GM19023 (cell line): ENCODE results near the gene SIM1.

Source experiments
- ATAC-seq: cut with Tn5 transposase; IDR thresholded peaks from one replicate; pipeline ENCODE4 v1.9.1; 2021; ENCODE audit warnings: mild to moderate bottlenecking, moderate library complexity; ENCODE audit not compliant: unreplicated experiment

The SIM1 gene

DNA sequence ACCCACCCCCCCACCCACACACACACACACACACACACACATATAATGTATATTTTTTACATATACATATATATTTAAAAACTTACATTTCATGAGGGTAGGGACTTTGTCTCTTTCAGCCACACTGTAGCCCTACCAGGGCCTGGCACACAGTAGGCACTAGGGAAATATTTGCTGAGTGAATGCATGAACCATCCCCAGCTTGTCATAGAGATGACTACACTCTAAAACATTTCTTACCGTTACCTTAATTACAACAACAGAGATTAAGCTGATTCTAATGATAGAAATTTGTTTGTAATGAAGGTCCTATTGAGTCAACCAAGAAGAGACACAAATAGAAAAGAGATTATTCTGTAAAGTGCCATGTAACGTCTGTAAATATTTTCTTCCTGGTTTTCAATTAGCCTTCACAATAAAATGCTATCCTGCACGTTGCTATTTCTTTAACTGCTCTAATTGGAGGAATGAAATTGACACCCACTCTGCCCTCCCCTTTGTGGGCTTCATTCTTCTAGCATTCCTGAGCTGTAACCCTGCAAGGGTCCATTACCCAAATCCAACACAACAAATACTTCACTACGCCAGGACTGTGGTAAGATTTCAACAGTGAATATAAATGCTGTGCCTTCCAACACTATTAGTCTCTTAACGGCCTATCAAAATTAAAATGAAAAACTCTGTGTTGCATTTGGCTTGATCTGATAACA, 30.8 kb downstream of the SIM1 start:
- no peak for ATAC-seq

DNA sequence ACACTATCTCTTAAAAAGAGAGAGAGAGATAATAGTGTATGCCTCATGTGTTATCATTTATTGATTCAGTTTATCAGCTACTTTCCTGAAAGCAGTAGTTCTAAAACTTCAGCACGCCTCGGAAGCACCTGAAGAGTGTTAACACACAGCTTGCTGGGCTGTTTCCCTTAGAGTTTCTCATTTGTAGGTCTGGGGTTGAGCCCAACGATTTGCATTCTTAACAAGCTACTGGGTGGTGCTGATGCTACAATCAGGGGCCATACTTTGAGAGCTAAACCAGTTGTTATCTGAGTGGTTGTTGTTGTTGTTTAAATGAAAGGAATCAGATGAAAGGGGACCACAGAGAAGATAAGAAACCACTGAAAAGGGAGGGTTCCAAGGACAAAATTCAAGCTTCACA, 32.6 kb downstream of the SIM1 start:
- ATAC-seq, result no peak

- no peak for ATAC-seq
Measured at GRCh38 chr6:100430962-100431361, 33.8 kb downstream of the SIM1 start.

DNA sequence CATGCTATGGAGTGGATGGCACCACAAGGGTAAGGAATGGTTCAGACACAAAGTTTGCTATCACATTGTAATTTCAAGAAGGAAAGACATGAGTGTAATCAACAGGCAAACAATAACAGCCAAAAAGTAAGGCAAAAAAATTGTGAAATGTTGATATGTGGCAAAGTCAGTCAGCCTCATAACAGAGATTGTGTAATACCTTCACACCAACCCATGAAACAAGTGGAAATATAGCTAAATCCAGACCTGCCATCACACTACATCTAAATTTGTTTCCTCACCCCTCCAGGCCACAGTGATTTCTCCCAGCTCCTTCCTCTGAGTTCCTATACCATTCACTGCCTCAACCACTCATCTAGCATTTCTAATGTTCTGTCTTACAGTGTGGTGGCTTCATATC, 37.3 kb downstream of the SIM1 start:
- ATAC-seq, result no peak

DNA sequence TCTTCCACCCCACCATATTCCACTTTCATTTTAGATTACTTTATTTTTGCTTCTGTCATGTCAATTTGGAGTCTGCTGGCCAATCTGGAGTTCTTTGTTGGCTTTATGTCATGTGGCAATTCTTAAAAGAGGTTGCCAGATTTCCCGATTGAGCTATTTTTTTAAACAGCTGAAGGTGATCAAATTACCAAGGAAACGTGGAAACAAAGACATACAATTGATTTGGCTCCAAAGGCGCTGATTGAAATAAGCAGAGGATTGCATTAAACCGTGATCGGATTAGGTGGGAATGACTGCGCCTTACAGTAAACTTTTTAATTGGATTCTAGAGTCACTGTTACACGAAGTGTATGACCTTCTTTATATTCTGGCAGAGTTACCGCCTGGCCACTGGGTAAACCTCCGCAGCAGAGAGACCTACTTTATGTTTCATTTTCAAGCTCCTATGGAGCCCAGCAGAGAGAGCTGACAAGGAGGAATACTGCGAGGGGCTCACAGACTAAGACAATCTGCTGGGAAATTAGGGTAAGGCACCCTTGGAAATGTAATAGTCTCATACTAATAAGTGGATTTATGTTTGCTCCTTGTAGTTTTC, 37.9 kb downstream of the SIM1 start:
- no peak for ATAC-seq

- no peak for ATAC-seq
Measured at GRCh38 chr6:100426241-100426640, 38.5 kb downstream of the SIM1 start.

DNA sequence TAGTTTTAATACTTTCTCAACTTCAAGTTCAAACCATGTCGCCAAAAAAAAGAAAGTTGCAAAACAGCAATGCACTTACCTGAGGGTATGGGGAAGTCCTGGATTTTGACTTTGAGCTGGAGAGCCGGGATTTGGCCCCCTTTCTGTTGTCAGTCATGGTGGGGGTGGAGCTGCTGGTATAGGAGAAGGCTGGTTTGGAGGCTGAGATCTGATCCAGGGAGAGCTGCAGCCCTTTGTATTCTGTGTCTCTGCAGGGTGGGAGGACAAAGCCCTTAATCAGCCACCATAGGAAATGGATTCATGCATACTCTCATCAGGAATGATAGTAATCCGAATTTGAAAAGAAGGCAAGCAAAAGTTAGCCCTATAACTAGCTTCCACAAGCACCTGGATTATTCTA, 44.0 kb downstream of the SIM1 start:
- ATAC-seq, result no peak

DNA sequence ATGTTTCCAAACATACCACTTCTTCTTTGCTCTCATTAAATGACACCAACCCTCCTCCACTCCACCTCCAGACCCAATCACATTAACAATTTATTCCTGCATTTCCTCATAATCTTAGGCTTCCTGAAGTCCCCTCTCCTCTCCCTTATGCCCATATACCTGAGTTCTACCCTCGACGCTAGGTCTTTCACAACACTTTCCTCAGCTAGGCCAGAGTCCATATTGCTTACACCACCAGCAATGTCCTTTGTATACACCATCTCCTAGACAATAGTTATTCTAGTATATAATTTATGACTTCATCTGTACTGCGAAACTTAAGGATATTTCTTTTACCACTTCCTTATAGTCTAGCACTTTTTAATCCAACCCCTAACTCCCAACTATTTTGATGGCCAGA, 47.7 kb downstream of the SIM1 start:
- ATAC-seq, result no peak

- ATAC-seq, result no peak
Measured at GRCh38 chr6:100415768-100416167, 49.0 kb downstream of the SIM1 start.

GRCh38 chr6:100412872-100413271, 51.8 kb downstream of the SIM1 start:
- ATAC-seq, result no peak

GRCh38 chr6:100404051-100404450, 60.7 kb downstream of the SIM1 start:
- no peak for ATAC-seq

- no peak for ATAC-seq
Measured at GRCh38 chr6:100393493-100393892, 71.2 kb downstream of the SIM1 start.

GRCh38 chr6:100392423-100392822, 72.3 kb downstream of the SIM1 start:
- no peak for ATAC-seq

DNA sequence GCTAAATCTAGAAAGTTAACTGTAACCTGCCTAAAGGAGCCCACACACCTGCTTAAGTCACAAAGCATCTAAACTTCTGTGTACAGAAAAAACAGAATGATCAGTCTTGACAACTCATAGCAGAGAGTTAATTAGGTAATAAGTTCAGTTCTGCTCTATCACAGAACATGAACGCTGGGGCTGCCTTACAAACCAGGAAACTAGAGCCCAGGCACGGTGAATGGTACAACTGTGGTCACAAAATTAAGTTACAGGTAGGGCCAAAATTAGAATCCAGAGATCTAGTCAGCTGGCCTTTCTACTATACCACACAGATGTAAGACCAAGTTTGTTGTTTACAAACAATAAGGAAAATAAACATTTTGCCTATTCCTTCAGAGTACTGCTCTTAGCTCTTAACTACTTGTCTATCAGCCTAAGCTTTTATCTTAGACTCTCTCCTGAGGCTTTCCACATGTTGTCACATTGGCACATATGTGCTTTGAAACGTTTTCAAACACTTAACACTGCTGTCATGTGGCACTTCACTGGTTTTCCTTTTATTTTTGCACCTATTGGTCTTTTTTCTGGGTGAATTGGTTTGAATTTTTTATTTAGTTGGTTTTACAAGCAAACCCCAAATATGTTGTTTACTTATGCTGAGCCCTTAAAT, 75.7 kb downstream of the SIM1 start:
- ATAC-seq, result no peak

- no peak for ATAC-seq
Measured at GRCh38 chr6:100382767-100383195, 81.9 kb downstream of the SIM1 start.

DNA sequence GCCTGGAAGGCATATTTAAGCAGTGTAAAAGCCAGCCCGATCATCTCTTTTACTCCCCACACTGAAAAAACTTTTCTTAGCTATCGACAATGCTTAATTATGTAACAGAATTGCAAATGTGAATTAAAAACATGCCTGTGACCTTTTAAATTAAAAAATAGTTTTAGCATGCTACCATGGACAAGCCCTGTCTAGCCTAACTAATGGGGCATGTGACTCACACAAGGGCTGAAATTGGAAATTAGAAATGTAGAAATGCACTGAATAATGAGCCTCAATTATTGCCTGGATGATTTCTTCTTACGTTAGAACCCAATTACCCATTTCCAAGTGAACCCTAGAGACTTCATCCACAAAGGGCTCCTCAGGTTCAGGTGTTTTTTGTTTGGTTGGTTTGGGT, 82.7 kb downstream of the SIM1 start:
- no peak for ATAC-seq

DNA sequence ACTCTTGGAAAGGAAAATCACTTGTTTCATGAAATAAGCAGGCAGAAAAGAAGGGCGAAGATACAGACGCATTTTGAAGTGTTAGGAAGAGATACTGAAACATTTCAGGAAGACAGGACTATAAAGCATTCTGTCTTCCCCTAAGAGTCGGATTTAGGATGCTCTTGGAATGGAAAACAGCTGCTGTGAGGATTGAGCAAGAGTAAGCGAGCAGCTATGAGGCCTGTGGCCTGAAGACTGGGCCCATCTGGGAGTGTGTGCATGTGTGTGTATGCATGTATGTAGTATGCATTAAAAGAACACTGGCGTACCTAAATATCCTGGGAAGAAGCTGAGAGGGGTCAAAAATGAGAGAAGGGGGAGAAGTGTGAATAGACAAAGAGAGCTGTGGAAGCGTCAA, 83.6 kb downstream of the SIM1 start:
- no peak for ATAC-seq

DNA sequence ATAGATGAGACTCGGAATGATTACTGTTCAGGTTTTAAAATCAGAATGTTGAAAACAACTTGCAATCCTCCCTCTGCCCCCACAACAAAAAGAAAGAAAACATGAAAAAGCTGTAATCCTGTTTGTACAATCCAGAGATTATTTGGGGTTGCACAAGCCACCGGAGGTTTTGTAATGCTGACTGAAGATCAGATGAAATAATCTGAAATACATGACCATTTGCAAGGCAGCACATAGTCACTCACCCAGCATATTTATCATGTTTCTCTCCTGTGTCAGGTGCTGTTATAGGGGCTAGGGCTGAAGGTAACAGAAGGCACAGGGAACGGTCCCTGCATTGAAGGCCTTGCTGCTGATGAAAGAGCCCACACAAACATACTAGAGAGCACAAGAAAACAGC, 85.3 kb downstream of the SIM1 start:
- ATAC-seq, result no peak

- no peak for ATAC-seq
Measured at GRCh38 chr6:100378576-100378975, 86.1 kb downstream of the SIM1 start.

DNA sequence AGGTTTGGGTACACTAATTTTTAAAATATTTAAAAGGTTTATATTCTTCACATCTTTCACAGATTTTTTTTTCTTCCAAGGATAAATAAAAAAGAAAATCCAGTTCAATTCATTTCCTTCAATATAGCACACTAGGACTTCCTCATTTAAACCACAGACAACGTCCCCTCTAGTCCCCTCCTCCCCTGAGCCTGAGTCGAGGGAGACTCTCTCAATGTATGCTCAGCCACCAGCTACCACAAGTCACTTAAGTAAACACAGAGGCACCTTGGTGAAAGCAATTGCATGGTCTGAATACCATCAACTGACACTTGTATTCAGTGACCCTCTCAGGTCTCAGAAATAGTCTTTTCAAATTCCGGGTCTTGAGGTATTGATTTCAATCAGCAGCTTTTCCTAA, 88.6 kb downstream of the SIM1 start:
- no peak for ATAC-seq

GRCh38 chr6:100372326-100373091, 92.2 kb downstream of the SIM1 start:
- ATAC-seq, result no peak

GRCh38 chr6:100371591-100371990, 93.1 kb downstream of the SIM1 start:
- ATAC-seq, result no peak
